H1 (cell line): Measurements from ENCODE around the gene GTF3C2. TPM values are rescaled to one million over a fixed set of nuclear protein-coding genes. Genes with fewer than 3 reads are reported as not detected.
A peak's percentile ranks its signal among the peaks of the same experiment; 100 is the strongest.

Source experiments
- CTCF ChIA-PET: fragments of 300-600 bp; sonication (Branson Sonifier 250); formaldehyde crosslinking; loops from one replicate; lab custom pipeline; 2021; ENCODE audit not compliant: partially characterized antibody; lab: Charles Lee
- POLR2A ChIA-PET: fragments of 300-600 bp; sonication (Branson Sonifier 250); formaldehyde crosslinking; loops from one replicate; lab custom pipeline; 2021; ENCODE audit warnings: inconsistent platforms; ENCODE audit not compliant: partially characterized antibody; lab: Charles Lee
- DNase-seq, 2 experiments: peaks; one replicate each; pipeline versions ENCODE4 v3.0.0 to v3.0.0-alpha.2; 2010 to 2022; ENCODE audit warnings: low spot score in 2 of 2, low read depth in 1 of 2, mixed read lengths in 1 of 2
- FAIRE-seq: peaks from 2 replicates; lab custom pipeline; 2011; peaks lifted over from hg19 to GRCh38; lab: Jason Lieb, UNC
- H2AFZ ChIP-seq: 2 replicates; pipeline ENCODE4 v1.8.1; 2012; ENCODE audit warnings: low read length, inconsistent platforms
- H2AK5ac ChIP-seq: 2 replicates; pipeline ENCODE4 v1.6.1; 2013; ENCODE audit warnings: low read depth, low read length
- H2BK120ac ChIP-seq: replicated peaks from 2 replicates; pipeline ENCODE3; 2013; ENCODE audit warnings: low read depth, low read length, inconsistent platforms
- H2BK12ac ChIP-seq: 2 replicates; pipeline ENCODE4 v1.6.1; 2013; ENCODE audit warnings: low read depth, low read length
- H2BK15ac ChIP-seq: 2 replicates; pipeline ENCODE4 v1.6.1; 2013; ENCODE audit warnings: low read length
- H2BK20ac ChIP-seq: 2 replicates; pipeline ENCODE4 v1.6.1; 2013; ENCODE audit warnings: low read length
- H2BK5ac ChIP-seq: 2 replicates; pipeline ENCODE4 v1.6.1; 2013; ENCODE audit warnings: low read depth, low read length
- H3K14ac ChIP-seq: 2 replicates; pipeline ENCODE4 v1.6.1; 2013; ENCODE audit warnings: inconsistent platforms; ENCODE audit not compliant: insufficient read length
- H3K18ac ChIP-seq: 2 replicates; pipeline ENCODE4 v1.6.1; 2013; ENCODE audit warnings: low read length; ENCODE audit errors: extremely low read depth
- H3K23ac ChIP-seq: 2 replicates; pipeline ENCODE4 v1.6.1; 2013; ENCODE audit warnings: inconsistent platforms; ENCODE audit not compliant: insufficient read length
- H3K23me2 ChIP-seq: 2 replicates; pipeline ENCODE4 v1.6.1; 2013; ENCODE audit warnings: low read depth, low read length
- H3K27ac ChIP-seq: 2 replicates; pipeline ENCODE4 v1.6.1; 2011; ENCODE audit warnings: low read depth, low read length, inconsistent platforms
- H3K27me3 ChIP-seq, 4 experiments: replicated peaks in 1 of 4; 1 replicate in 1 of 4; 2 replicates in 3 of 4; pipeline versions ENCODE4 v1.6.1 to v1.8.1; 2011 to 2013; ENCODE audit warnings: low read length in 3 of 4, mild to moderate bottlenecking in 3 of 4, inconsistent platforms in 2 of 4, mixed read lengths in 2 of 4, moderate library complexity in 1 of 4; ENCODE audit not compliant: control insufficient read depth in 3 of 4, insufficient read depth in 3 of 4; ENCODE audit errors: extremely low read depth in 1 of 4
- H3K36me3 ChIP-seq, 4 experiments: 2 replicates each; pipeline versions ENCODE4 v1.6.1 to v1.8.1; 2011 to 2013; ENCODE audit warnings: mild to moderate bottlenecking in 4 of 4, low read length in 3 of 4, moderate library complexity in 2 of 4, control low read depth in 1 of 4, inconsistent platforms in 1 of 4; ENCODE audit not compliant: insufficient read depth in 4 of 4, control insufficient read depth in 2 of 4
- H3K4ac ChIP-seq: replicated peaks from 2 replicates; pipeline ENCODE3; 2013; ENCODE audit warnings: low read length, low read depth, mixed read lengths, inconsistent platforms; ENCODE audit not compliant: insufficient read length
- H3K4me1 ChIP-seq, 4 experiments: replicated peaks in 1 of 4; 1 replicate in 1 of 4; 2 replicates in 3 of 4; pipeline versions ENCODE4 v1.6.1 to v1.8.1; 2011 to 2013; ENCODE audit warnings: low read length in 3 of 4, inconsistent platforms in 2 of 4, mixed read lengths in 1 of 4; ENCODE audit not compliant: insufficient read depth in 4 of 4, control insufficient read depth in 3 of 4
- H3K4me2 ChIP-seq, 2 experiments: 2 replicates each; pipeline versions ENCODE4 v1.6.1 to v1.8.1; 2011 to 2013; ENCODE audit warnings: low read depth in 2 of 2, low read length in 2 of 2, control low read depth in 1 of 2, inconsistent platforms in 1 of 2, mild to moderate bottlenecking in 1 of 2; ENCODE audit not compliant: insufficient read depth in 1 of 2
- H3K4me3 ChIP-seq, 4 experiments: fragments of 200-600, 300-600 bp in 1 of 4; sonication (generic), shearing (Covaris generic), sonication (Bioruptor Twin) in 1 of 4; 2 replicates each; pipeline versions ENCODE4 v1.5.1 to v1.8.1; 2011 to 2016; ENCODE audit warnings: low read length in 4 of 4, low read depth in 3 of 4, control low read depth in 2 of 4, inconsistent platforms in 2 of 4, mild to moderate bottlenecking in 2 of 4, mixed read lengths in 1 of 4, moderate library complexity in 1 of 4; ENCODE audit not compliant: insufficient read depth in 2 of 4; ENCODE audit errors: extremely low read depth in 1 of 4
- H3K56ac ChIP-seq: replicated peaks from 2 replicates; pipeline ENCODE3; 2013; ENCODE audit warnings: low read depth, mild to moderate bottlenecking, mixed read lengths, low read length, inconsistent platforms; ENCODE audit not compliant: insufficient read length
- H3K79me1 ChIP-seq: 2 replicates; pipeline ENCODE4 v1.6.1; 2013; ENCODE audit warnings: low read depth, low read length, control low read depth
- H3K79me2 ChIP-seq, 2 experiments: 2 replicates each; pipeline versions ENCODE4 v1.6.1 to v1.8.1; 2012 to 2013; ENCODE audit warnings: low read length in 2 of 2, mild to moderate bottlenecking in 2 of 2, inconsistent platforms in 1 of 2; ENCODE audit not compliant: insufficient read depth in 2 of 2, control insufficient read depth in 1 of 2
- H3K9ac ChIP-seq, 4 experiments: replicated peaks in 1 of 4; 1 replicate in 1 of 4; 2 replicates in 3 of 4; pipeline versions ENCODE4 v1.6.1 to v1.8.1; 2011 to 2013; ENCODE audit warnings: low read depth in 3 of 4, low read length in 3 of 4, control low read depth in 2 of 4, mild to moderate bottlenecking in 2 of 4, moderate library complexity in 2 of 4, inconsistent platforms in 1 of 4; ENCODE audit errors: extremely low read depth in 1 of 4
- H3K9me3 ChIP-seq, 2 experiments: 2 replicates each; pipeline versions ENCODE4 v1.6.1 to v1.8.1; 2012 to 2013; ENCODE audit warnings: mild to moderate bottlenecking in 2 of 2, moderate library complexity in 2 of 2, control low read depth in 1 of 2, inconsistent platforms in 1 of 2, low read depth in 1 of 2, low read length in 1 of 2, mixed read lengths in 1 of 2; ENCODE audit not compliant: insufficient read depth in 2 of 2
- H4K20me1 ChIP-seq, 2 experiments: replicated peaks in 1 of 2; 2 replicates each; pipeline versions ENCODE3 to v1.8.1; 2011 to 2013; ENCODE audit warnings: inconsistent platforms in 2 of 2, low read length in 2 of 2, mild to moderate bottlenecking in 1 of 2; ENCODE audit not compliant: insufficient read depth in 2 of 2, control insufficient read depth in 1 of 2
- H4K5ac ChIP-seq: 2 replicates; pipeline ENCODE4 v1.6.1; 2013; ENCODE audit warnings: low read length, low read depth, mixed read lengths, inconsistent platforms; ENCODE audit not compliant: insufficient read length
- H4K8ac ChIP-seq: 2 replicates; pipeline ENCODE4 v1.8.0; 2013; ENCODE audit warnings: mild to moderate bottlenecking, moderate library complexity, low read length, inconsistent platforms; ENCODE audit not compliant: insufficient read depth; ENCODE audit errors: extremely low read depth
- H4K91ac ChIP-seq: replicated peaks from 2 replicates; pipeline ENCODE3; 2013; ENCODE audit warnings: low read length, mixed read lengths, inconsistent platforms; ENCODE audit not compliant: insufficient read length
- JUND ChIP-seq: IDR thresholded peaks from 2 replicates; pipeline ENCODE4 v1.6.1; 2011; ENCODE audit warnings: mild to moderate bottlenecking, improper control_type of control experiment, low read length
- POLR2AphosphoS5 ChIP-seq: IDR thresholded peaks from 2 replicates; pipeline ENCODE4 v1.6.1; 2011; ENCODE audit warnings: low read depth, low read length
- WGBS, 2 experiments: shearing (Covaris generic) in 1 of 2; methylation state at CpG; one replicate each; pipeline versions ENCODE4 v1.1.6 to v1.1.7; 2013 to 2015; ENCODE audit warnings: low lambda C conversion rate in 2 of 2, mixed read lengths in 2 of 2, inconsistent platforms in 1 of 2, low coverage in 1 of 2, missing lambda C conversion rate in 1 of 2; ENCODE audit not compliant: insufficient replicate concordance in 2 of 2, insufficient coverage in 1 of 2, insufficient read length in 1 of 2; ENCODE audit errors: extremely low coverage in 1 of 2, missing lambda C conversion rate in 1 of 2; 5-methylcytosine and 5-hydroxymethylcytosine counted together
- polyA plus RNA-seq, 7 experiments: library from polyadenylated mRNA; depleted of rRNA in 3 of 7; stranded (reverse) in 5 of 7; unstranded in 2 of 7; fragments of >200 nt in 5 of 7; fragments of 200-250 nt in 2 of 7; gene quantifications; 1 replicate in 5 of 7; 2 replicates in 1 of 7; 4 replicates in 1 of 7; pipeline versions ENCODE4 v1.2.1 to v1.2.3, GENCODE V29; 2011 to 2013; ENCODE audit warnings: missing spikeins in 2 of 7, mixed read lengths in 2 of 7
- total RNA-seq: library from RNA; stranded (reverse); fragmentation: NEBNext Ultra II Directional; extraction: Animal tissue kit (Norgen Biotek cat#: 25700); gene quantifications from 2 replicates; pipeline ENCODE4 v1.2.1, GENCODE V29; 2021

The GTF3C2 gene
- total and polyA plus RNA-seq, 2 of the 8 experiments (the other 6 are each of a cell fraction or from before 2014, with no cell fraction given) = 118 to 127 TPM

DNA sequence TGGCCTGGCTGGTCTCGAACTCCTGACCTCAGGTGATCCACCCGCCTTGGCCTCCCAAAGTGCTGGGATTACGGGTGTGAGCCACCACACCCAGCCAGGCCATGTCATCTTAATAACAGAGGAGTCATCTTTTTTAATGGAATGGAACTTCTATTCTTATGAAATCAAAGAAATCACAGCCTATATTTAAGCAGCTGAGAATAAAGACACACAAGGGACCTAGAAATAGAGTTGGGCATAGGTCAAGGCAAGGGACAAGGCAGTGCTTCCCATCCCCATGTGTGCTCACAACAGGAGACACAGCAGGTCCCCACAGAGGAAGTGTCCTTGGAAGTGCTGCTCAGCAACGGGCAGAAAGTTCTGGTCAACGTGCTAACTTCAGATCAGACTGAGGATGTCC, 17.0 kb upstream of the GTF3C2 start:
- Histone ChIP-seq H3K23ac (no peak overlapping the region), H3K56ac (no peak overlapping the region), H3K9me3 (no peaks in the 10 kb centered on the region), H4K20me1 (peaks cover 3 to 18% of the 10 kb centered on the region in 2 experiments), H2AK5ac (no peak overlapping the region), H4K8ac (no peak overlapping the region), H2BK5ac (no peak overlapping the region), H3K4ac (no peak overlapping the region), H2BK120ac (no peak overlapping the region), H3K9ac (no peak overlapping the region), H3K4me3 (no peak overlapping the region), H3K27me3 (no peaks in the 10 kb centered on the region), H3K36me3 (peaks cover 29 to 52% (median 42%) of the 10 kb centered on the region in 4 experiments), H3K14ac (no peak overlapping the region), H3K23me2 (peaks cover 8% of the 10 kb centered on the region), H4K5ac (no peak overlapping the region), H2BK12ac (no peak overlapping the region), H3K4me1 (peaks cover 0 to 7% (median 2%) of the 10 kb centered on the region in 4 experiments; a peak in 5 of 7 replicates), H3K79me1 (peaks cover 6% of the 10 kb centered on the region), H4K91ac (no peak overlapping the region), H2BK15ac (no peak overlapping the region), H3K18ac (no peak overlapping the region), H2AFZ (no peak overlapping the region), H3K27ac (no peak overlapping the region), H3K79me2 (peaks cover 2 to 21% of the 10 kb centered on the region in 2 experiments; a peak in 3 of 4 replicates), H3K4me2 (no peak overlapping the region), H2BK20ac (no peak overlapping the region)
- ChIA-PET CTCF (interaction anchor here (1.2 to 1.4 kb wide), 2 partner anchors 17 to 91 kb away, joined by 3 to 4 read pairs; partner anchors contain the start of genes GTF3C2 and TRIM54), POLR2A (interaction anchor here (0.9 to 9.5 kb wide), 7 partner anchors 7 to 220 kb away, joined by 3 to 135 read pairs (median 18); partner anchors contain the start of genes EIF2B4, GTF3C2, MPV17 and ZNF513)
- no peak for FAIRE-seq
- TF ChIP-seq JUND (no peak), POLR2AphosphoS5 (peak; percentile 26; the same call in 1 of the 2 replicates)
- WGBS, 2 experiments = 88% methylated on average over 5 of the region's 5 CpGs; no CpG with 5 or more reads in 1 of the 2 experiments
- DNase-seq = no peak
